ENCODE data around the gene EFHD2.

The EFHD2 gene

DNA sequence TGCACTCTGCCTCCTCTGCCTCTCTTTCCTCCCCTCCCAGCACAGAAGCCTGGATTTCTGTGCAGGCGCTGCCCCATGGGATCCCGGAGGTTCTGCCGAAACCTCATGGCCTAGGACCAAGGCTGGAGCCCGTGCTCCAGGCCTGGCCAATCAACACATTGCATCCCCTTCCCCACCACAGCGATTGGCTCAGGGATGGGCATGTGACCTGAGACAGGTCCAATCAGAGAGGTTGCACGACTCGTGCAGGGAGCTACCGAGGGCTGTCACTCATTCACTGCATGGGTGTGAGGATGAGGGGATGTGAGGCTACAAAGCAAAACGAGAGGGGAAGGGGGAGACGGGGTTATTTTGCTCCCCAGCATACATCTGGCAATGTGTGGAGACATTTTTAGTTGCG lies 62.9 kb downstream of the EFHD2 start:
- Histone ChIP-seq H2AK5ac (ENCODE audit: low read depth, low read length) (no peak overlapping the region), H2BK15ac (ENCODE audit: low read length) (no peak overlapping the region), H3K4ac (ENCODE audit: low read length) (no peak overlapping the region), H3K36me3 (replicated peaks in 1 of 2; ENCODE audit: control insufficient read depth in 2 of 2, insufficient read depth in 2 of 2, low read length in 2 of 2) (no peaks in the 10 kb centered on the region), H2BK120ac (ENCODE audit: low read depth, low read length) (no peak overlapping the region), H3K27ac (replicated peaks; ENCODE audit: low read length) (no peak overlapping the region), H3K79me1 (ENCODE audit: low read depth, low read length) (no peaks in the 10 kb centered on the region), H2BK12ac (ENCODE audit: low read length) (no peak overlapping the region), H3K23ac (ENCODE audit: low read depth, low read length, poor library complexity) (peak overlapping the region; percentile 34), H2BK5ac (ENCODE audit: low read length) (no peak overlapping the region), H3K9ac (ENCODE audit: low read depth, low read length, poor library complexity) (no peak overlapping the region), H3K4me3 (ENCODE audit: low read length in 2 of 2) (no peak overlapping the region), H4K8ac (ENCODE audit: low read depth, low read length) (no peak overlapping the region), H3K9me3 (replicated peaks in 1 of 2; ENCODE audit: control insufficient read depth in 2 of 2, insufficient read depth in 1 of 2, low read depth in 1 of 2, low read length in 2 of 2) (peaks cover 0 to 2% of the 10 kb centered on the region in 2 donors), H3K4me1 (ENCODE audit: control insufficient read depth in 2 of 2, insufficient read depth in 1 of 2, low read depth in 1 of 2, low read length in 2 of 2) (no peaks in the 10 kb centered on the region), H3K4me2 (ENCODE audit: insufficient read depth, low read length, poor library complexity, severe bottlenecking) (no peak overlapping the region), H4K91ac (ENCODE audit: low read depth, low read length, poor library complexity) (no peak overlapping the region), H3K14ac (ENCODE audit: low read length) (no peak overlapping the region), H3K18ac (ENCODE audit: low read length) (no peak overlapping the region), H3K27me3 (ENCODE audit: control insufficient read depth in 3 of 3, insufficient read depth in 3 of 3, low read depth in 1 of 3, low read length in 3 of 3) (no peaks in the 10 kb centered on the region), H2AFZ (ENCODE audit: low read length) (peak overlapping the region; percentile 2)
- no CpG with 5 or more reads among the region's 11 CpGs for whole genome bisulfite sequencing, 2 donors (ENCODE audit: extremely low coverage in 2 of 2, insufficient read length in 2 of 2, insufficient replicate concordance in 1 of 2)
- no peak for DNase-seq (ENCODE audit: low spot score)

DNA sequence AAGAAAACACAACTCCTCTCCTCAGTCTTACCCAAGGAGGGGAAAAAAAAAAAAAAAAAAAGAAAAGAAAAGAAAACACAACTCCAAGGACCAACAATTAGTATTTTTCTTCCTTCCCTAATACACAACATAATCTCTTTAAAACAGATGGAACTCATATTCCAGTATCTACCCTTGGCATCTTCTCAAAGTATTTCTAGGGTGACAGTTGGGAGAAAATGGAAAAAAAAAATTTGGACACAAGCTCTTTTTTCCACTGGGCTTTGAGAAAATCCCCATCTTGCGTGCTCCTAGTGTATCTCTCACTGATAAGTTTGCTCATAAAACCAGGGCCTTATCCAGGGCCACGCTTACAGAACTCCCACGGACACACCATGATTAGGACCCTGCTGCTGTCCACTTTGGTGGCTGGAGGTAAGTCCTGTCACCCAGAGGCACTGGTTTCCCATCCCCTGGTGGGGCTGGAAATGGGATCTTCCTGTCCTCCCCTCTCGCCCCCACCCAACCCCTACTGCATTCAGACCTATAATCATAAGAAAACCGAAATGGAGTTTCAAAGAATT lies 66.1 kb downstream of the EFHD2 start, which contains the start of gene CELA2B:
TSS of gene CELA2B (plus strand) at position 353 of the 563 bp plus-strand sequence. CDS start at position 375, 22 bp downstream.
- Histone ChIP-seq H3K9me3 (replicated peaks in 1 of 2; ENCODE audit: control insufficient read depth in 2 of 2, insufficient read depth in 1 of 2, low read depth in 1 of 2, low read length in 2 of 2) (peaks cover 0 to 4% of the 10 kb centered on the region in 2 donors), H2AK5ac (ENCODE audit: low read depth, low read length) (no peak within 1 kb of the TSS), H3K27ac (replicated peaks; ENCODE audit: low read length) (no peak within 1 kb of the TSS), H3K4me1 (ENCODE audit: control insufficient read depth in 2 of 2, insufficient read depth in 1 of 2, low read depth in 1 of 2, low read length in 2 of 2) (no peaks in the 10 kb centered on the region), H3K18ac (ENCODE audit: low read length) (no peak within 1 kb of the TSS), H3K27me3 (ENCODE audit: control insufficient read depth in 3 of 3, insufficient read depth in 3 of 3, low read depth in 1 of 3, low read length in 3 of 3) (no peaks in the 10 kb centered on the region), H4K91ac (ENCODE audit: low read depth, low read length, poor library complexity) (no peak within 1 kb of the TSS), H4K8ac (ENCODE audit: low read depth, low read length) (no peak within 1 kb of the TSS), H3K4me2 (ENCODE audit: insufficient read depth, low read length, poor library complexity, severe bottlenecking) (no peak within 1 kb of the TSS), H2BK120ac (ENCODE audit: low read depth, low read length) (no peak within 1 kb of the TSS), H3K4me3 (ENCODE audit: low read length in 2 of 2) (no peak within 1 kb of the TSS), H2BK5ac (ENCODE audit: low read length) (no peak within 1 kb of the TSS), H3K9ac (ENCODE audit: low read depth, low read length, poor library complexity) (no peak within 1 kb of the TSS), H2BK15ac (ENCODE audit: low read length) (no peak within 1 kb of the TSS), H3K36me3 (replicated peaks in 1 of 2; ENCODE audit: control insufficient read depth in 2 of 2, insufficient read depth in 2 of 2, low read length in 2 of 2) (no peaks in the 10 kb centered on the region), H3K23ac (ENCODE audit: low read depth, low read length, poor library complexity) (no peak within 1 kb of the TSS), H3K14ac (ENCODE audit: low read length) (no peak within 1 kb of the TSS), H2AFZ (ENCODE audit: low read length) (no peak within 1 kb of the TSS), H3K4ac (ENCODE audit: low read length) (no peak within 1 kb of the TSS), H2BK12ac (ENCODE audit: low read length) (no peak within 1 kb of the TSS), H3K79me1 (ENCODE audit: low read depth, low read length) (no peaks in the 10 kb centered on the region)
- no peak for DNase-seq (ENCODE audit: low spot score)
- WGBS, 2 donors (ENCODE audit: extremely low coverage in 2 of 2, insufficient read length in 2 of 2, insufficient replicate concordance in 1 of 2) = no CpG with 5 or more reads among the region's 5 CpGs

DNA sequence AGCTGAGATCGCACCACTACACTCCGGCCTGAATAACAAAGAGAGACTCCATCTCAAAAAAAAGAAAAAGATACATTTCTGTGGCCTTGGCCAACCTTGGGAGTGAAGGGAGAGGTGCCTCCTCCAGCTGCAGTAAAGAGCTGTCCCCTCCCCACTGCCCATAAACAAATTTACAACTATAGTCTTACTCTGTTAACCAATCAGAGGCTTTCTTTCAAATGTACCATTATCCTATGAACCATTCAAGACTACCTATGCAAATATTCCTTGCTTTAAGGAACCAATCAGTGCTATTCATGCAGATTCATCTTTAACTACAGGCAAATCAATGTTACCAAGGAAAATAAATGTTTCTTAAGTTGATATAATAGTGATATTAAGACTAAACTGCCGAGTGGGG lies 67.2 kb downstream of the EFHD2 start:
- Histone ChIP-seq H2BK120ac (ENCODE audit: low read depth, low read length) (no peak overlapping the region), H3K9ac (ENCODE audit: low read depth, low read length, poor library complexity) (no peak overlapping the region), H3K79me1 (ENCODE audit: low read depth, low read length) (no peaks in the 10 kb centered on the region), H3K14ac (ENCODE audit: low read length) (no peak overlapping the region), H3K18ac (ENCODE audit: low read length) (no peak overlapping the region), H4K8ac (ENCODE audit: low read depth, low read length) (no peak overlapping the region), H2AK5ac (ENCODE audit: low read depth, low read length) (no peak overlapping the region), H2BK15ac (ENCODE audit: low read length) (no peak overlapping the region), H3K4me2 (ENCODE audit: insufficient read depth, low read length, poor library complexity, severe bottlenecking) (no peak overlapping the region), H3K4me1 (ENCODE audit: control insufficient read depth in 2 of 2, insufficient read depth in 1 of 2, low read depth in 1 of 2, low read length in 2 of 2) (no peaks in the 10 kb centered on the region), H3K36me3 (replicated peaks in 1 of 2; ENCODE audit: control insufficient read depth in 2 of 2, insufficient read depth in 2 of 2, low read length in 2 of 2) (no peaks in the 10 kb centered on the region), H3K23ac (ENCODE audit: low read depth, low read length, poor library complexity) (no peak overlapping the region), H2AFZ (ENCODE audit: low read length) (no peak overlapping the region), H3K9me3 (replicated peaks in 1 of 2; ENCODE audit: control insufficient read depth in 2 of 2, insufficient read depth in 1 of 2, low read depth in 1 of 2, low read length in 2 of 2) (peaks cover 0 to 4% of the 10 kb centered on the region in 2 donors), H3K27me3 (ENCODE audit: control insufficient read depth in 3 of 3, insufficient read depth in 3 of 3, low read depth in 1 of 3, low read length in 3 of 3) (no peaks in the 10 kb centered on the region), H2BK12ac (ENCODE audit: low read length) (no peak overlapping the region), H2BK5ac (ENCODE audit: low read length) (no peak overlapping the region), H3K4me3 (ENCODE audit: low read length in 2 of 2) (no peak overlapping the region), H3K27ac (replicated peaks; ENCODE audit: low read length) (no peak overlapping the region), H3K4ac (ENCODE audit: low read length) (no peak overlapping the region), H4K91ac (ENCODE audit: low read depth, low read length, poor library complexity) (no peak overlapping the region)
- no peak for DNase-seq (ENCODE audit: low spot score)
- no CpG with 5 or more reads among the region's 3 CpGs for WGBS, 2 donors (ENCODE audit: extremely low coverage in 2 of 2, insufficient read length in 2 of 2, insufficient replicate concordance in 1 of 2)

DNA sequence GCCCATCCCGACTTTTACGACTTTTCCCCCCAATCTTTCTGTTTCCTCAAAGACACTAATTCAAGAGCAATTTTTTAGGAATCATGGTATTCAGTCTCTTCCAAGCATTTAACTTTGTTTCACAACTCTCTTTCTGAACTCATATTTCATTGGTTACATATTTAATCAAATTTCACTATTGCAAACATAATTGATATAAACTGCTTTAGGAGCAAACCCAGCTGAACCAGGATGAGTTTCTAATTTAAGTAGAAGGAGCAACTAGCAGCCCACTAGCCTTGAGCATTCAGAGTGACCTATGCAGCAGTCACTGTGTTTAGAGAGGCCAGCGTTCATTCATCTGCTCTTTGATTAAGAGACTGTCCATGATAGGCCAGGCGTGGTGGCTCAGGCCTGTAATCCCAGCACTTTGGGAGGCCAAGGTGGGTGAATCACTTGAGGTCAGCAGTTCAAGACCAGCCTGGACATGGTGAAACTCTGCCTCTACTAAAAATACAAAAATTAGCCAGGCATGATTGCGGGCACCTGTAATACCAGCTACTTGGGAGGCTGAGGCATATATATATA lies 68.0 kb downstream of the EFHD2 start:
- Histone ChIP-seq H3K14ac (ENCODE audit: low read length) (no peak overlapping the region), H3K23ac (ENCODE audit: low read depth, low read length, poor library complexity) (no peak overlapping the region), H3K18ac (ENCODE audit: low read length) (no peak overlapping the region), H3K9me3 (replicated peaks in 1 of 2; ENCODE audit: control insufficient read depth in 2 of 2, insufficient read depth in 1 of 2, low read depth in 1 of 2, low read length in 2 of 2) (peaks cover 0 to 3% of the 10 kb centered on the region in 2 donors), H3K4me1 (ENCODE audit: control insufficient read depth in 2 of 2, insufficient read depth in 1 of 2, low read depth in 1 of 2, low read length in 2 of 2) (no peaks in the 10 kb centered on the region), H3K36me3 (replicated peaks in 1 of 2; ENCODE audit: control insufficient read depth in 2 of 2, insufficient read depth in 2 of 2, low read length in 2 of 2) (no peaks in the 10 kb centered on the region), H2AK5ac (ENCODE audit: low read depth, low read length) (no peak overlapping the region), H4K91ac (ENCODE audit: low read depth, low read length, poor library complexity) (no peak overlapping the region), H2BK12ac (ENCODE audit: low read length) (no peak overlapping the region), H3K79me1 (ENCODE audit: low read depth, low read length) (no peaks in the 10 kb centered on the region), H3K4ac (ENCODE audit: low read length) (no peak overlapping the region), H3K9ac (ENCODE audit: low read depth, low read length, poor library complexity) (no peak overlapping the region), H2BK120ac (ENCODE audit: low read depth, low read length) (no peak overlapping the region), H3K4me2 (ENCODE audit: insufficient read depth, low read length, poor library complexity, severe bottlenecking) (no peak overlapping the region), H2AFZ (ENCODE audit: low read length) (no peak overlapping the region), H4K8ac (ENCODE audit: low read depth, low read length) (no peak overlapping the region), H2BK15ac (ENCODE audit: low read length) (no peak overlapping the region), H3K27ac (replicated peaks; ENCODE audit: low read length) (no peak overlapping the region), H3K27me3 (ENCODE audit: control insufficient read depth in 3 of 3, insufficient read depth in 3 of 3, low read depth in 1 of 3, low read length in 3 of 3) (no peaks in the 10 kb centered on the region), H3K4me3 (ENCODE audit: low read length in 2 of 2) (no peak overlapping the region), H2BK5ac (ENCODE audit: low read length) (no peak overlapping the region)
- no CpG with 5 or more reads among the region's 5 CpGs for WGBS, 2 donors (ENCODE audit: extremely low coverage in 2 of 2, insufficient read length in 2 of 2, insufficient replicate concordance in 1 of 2)
- no peak for DNase-seq (ENCODE audit: low spot score)

Data from neuronal stem cell (in vitro differentiated cells).